HCT116 (cell line): Measurements from ENCODE around the gene KCNK1. TPM values are rescaled to one million over a fixed set of nuclear protein-coding genes. Genes with fewer than 3 reads are reported as not detected.

Experiments used
- ATAC-seq: fragments of 200-7000 bp; cut with Tn5 transposase; 2 replicates; pipeline ENCODE4 v1.9.1; 2020; ENCODE audit warnings: mild to moderate bottlenecking, moderate library complexity
- BruUV-seq: library from RNA; stranded (reverse); fragments of 400-500 nt; replicated peaks from 2 replicates; lab custom pipeline; 2021; lab: Mats Ljungman, UMichigan
- CTCF ChIA-PET: fragments of 300-600 bp; sonication (Branson Sonifier 250); formaldehyde crosslinking; loops from one replicate; lab custom pipeline; 2021; ENCODE audit warnings: antibody characterized with exemption; lab: Charles Lee
- POLR2A ChIA-PET: fragments of 300-600, 350-600 bp; sonication (Branson Sonifier 250); formaldehyde crosslinking; loops from one replicate; lab custom pipeline; 2021; ENCODE audit warnings: antibody characterized with exemption; lab: Charles Lee
- RAD21 ChIA-PET, 2 experiments: fragments of 300-600 bp; sonication (Branson Sonifier 250); formaldehyde crosslinking; loops; one replicate each; lab custom pipeline; 2023; ENCODE audit warnings: low total read pairs in 2 of 2; ENCODE audit not compliant: uncharacterized antibody in 2 of 2, unreplicated experiment in 2 of 2, low non-redundant PET in 1 of 2; lab: Charles Lee
- DNase-seq: peaks from one replicate; pipeline ENCODE4 v3.0.0-alpha.2; 2010; ENCODE audit warnings: low read depth, low spot score
- H2AFZ ChIP-seq: fragments of 200-600 bp; shearing (Covaris generic), sonication (generic); 2 replicates; pipeline ENCODE4 v1.6.1; 2017; ENCODE audit warnings: low read depth, mixed run types, mixed read lengths, antibody characterized with exemption, low read length; ENCODE audit not compliant: poor library complexity, severe bottlenecking
- H3K27ac ChIP-seq: 2 replicates; pipeline ENCODE4 v1.5.1; 2012; ENCODE audit warnings: low read depth, low read length
- H3K27me3 ChIP-seq: fragments of 200-600 bp; sonication (generic); 2 replicates; pipeline ENCODE4 v1.6.1; 2016; ENCODE audit warnings: mixed run types, low read length, mixed read lengths; ENCODE audit not compliant: insufficient read depth
- H3K36me3 ChIP-seq, 2 experiments: fragments of 200-500 bp in 1 of 2; fragments of 200-600 bp in 1 of 2; sonication (Bioruptor generic) in 1 of 2; sonication (generic) in 1 of 2; 2 replicates each; pipeline versions ENCODE4 v1.5.1 to v1.6.1; 2014 to 2016; ENCODE audit warnings: low read length in 2 of 2, inconsistent platforms in 1 of 2, mixed read lengths in 1 of 2, mixed run types in 1 of 2; ENCODE audit not compliant: insufficient read depth in 2 of 2, control insufficient read depth in 1 of 2
- H3K4me1 ChIP-seq, 2 experiments: fragments of 200-600 bp in 1 of 2; sonication (generic) in 1 of 2; 2 replicates each; pipeline versions ENCODE4 v1.5.1 to v1.6.1; 2012 to 2017; ENCODE audit warnings: low read length in 2 of 2, inconsistent platforms in 1 of 2, mild to moderate bottlenecking in 1 of 2, mixed read lengths in 1 of 2, mixed run types in 1 of 2, moderate library complexity in 1 of 2; ENCODE audit not compliant: insufficient read depth in 2 of 2, control insufficient read depth in 1 of 2
- H3K4me2 ChIP-seq: fragments of 200-600 bp; sonication (generic); 2 replicates; pipeline ENCODE4 v1.6.1; 2017; ENCODE audit warnings: mixed run types, low read length, mixed read lengths
- H3K4me3 ChIP-seq, 2 experiments: fragments of 200-600 bp in 1 of 2; sonication (generic) in 1 of 2; replicated peaks in 1 of 2; 2 replicates each; pipeline ENCODE4 v1.5.1; 2011 to 2016; ENCODE audit warnings: low read length in 2 of 2, control low read depth in 1 of 2, low read depth in 1 of 2, mild to moderate bottlenecking in 1 of 2, mixed read lengths in 1 of 2, mixed run types in 1 of 2
- H3K79me2 ChIP-seq: fragments of 200-600 bp; sonication (generic); 2 replicates; pipeline ENCODE4 v1.6.1; 2017; ENCODE audit warnings: mild to moderate bottlenecking, mixed run types, low read length, moderate library complexity, mixed read lengths; ENCODE audit not compliant: insufficient read depth
- H3K9ac ChIP-seq: fragments of 200-600 bp; sonication (generic); 2 replicates; pipeline ENCODE4 v1.6.1; 2016; ENCODE audit warnings: low read length, mixed read lengths
- H3K9me2 ChIP-seq: fragments of 200-600 bp; sonication (generic), shearing (Covaris generic); 2 replicates; pipeline ENCODE4 v1.6.1; 2017; ENCODE audit warnings: mixed run types, mild to moderate bottlenecking, moderate library complexity; ENCODE audit not compliant: insufficient read depth
- H3K9me3 ChIP-seq, 2 experiments: fragments of 200-500 bp in 1 of 2; fragments of 200-600 bp in 1 of 2; sonication (Bioruptor generic) in 1 of 2; sonication (generic) in 1 of 2; 2 replicates each; pipeline ENCODE4 v1.6.1; 2014 to 2017; ENCODE audit warnings: low read length in 2 of 2, mixed read lengths in 2 of 2, inconsistent platforms in 1 of 2, low read depth in 1 of 2, mild to moderate bottlenecking in 1 of 2, mixed run types in 1 of 2, moderate library complexity in 1 of 2; ENCODE audit not compliant: control insufficient read depth in 1 of 2, insufficient read depth in 1 of 2
- H4K20me1 ChIP-seq: fragments of 200-600 bp; sonication (generic), shearing (Covaris generic); 2 replicates; pipeline ENCODE4 v1.6.1; 2017; ENCODE audit warnings: mixed run types, mild to moderate bottlenecking, moderate library complexity; ENCODE audit not compliant: insufficient read depth
- ATF3 ChIP-seq: IDR thresholded peaks from 2 replicates; pipeline ENCODE4 v1.6.1; 2012
- CBX3 ChIP-seq: IDR thresholded peaks from 2 replicates; pipeline ENCODE4 v1.6.1; 2012; ENCODE audit warnings: low read depth
- CEBPB ChIP-seq: IDR thresholded peaks from 2 replicates; pipeline ENCODE4 v1.6.1; 2012; ENCODE audit warnings: low read depth
- CTCF ChIP-seq, 3 experiments: fragments of 200-600 bp in 1 of 3; sonication (generic) in 1 of 3; IDR thresholded peaks in 2 of 3; conservative IDR thresholded peaks in 1 of 3; 2 replicates each; pipeline ENCODE4 v1.5.1; 2012 to 2017; ENCODE audit warnings: low read depth in 2 of 3, low read length in 2 of 3, antibody characterized with exemption in 1 of 3, borderline replicate concordance in 1 of 3, control low read depth in 1 of 3, mild to moderate bottlenecking in 1 of 3, mixed read lengths in 1 of 3, mixed run types in 1 of 3, moderate library complexity in 1 of 3; ENCODE audit not compliant: insufficient read depth in 1 of 3
- EGR1 ChIP-seq: IDR thresholded peaks from 2 replicates; pipeline ENCODE4 v1.6.1; 2012; ENCODE audit warnings: low read depth
- ELF1 ChIP-seq: IDR thresholded peaks from 2 replicates; pipeline ENCODE4 v1.6.1; 2012; ENCODE audit warnings: low read depth, borderline replicate concordance
- EZH2 ChIP-seq: fragments of 200-600 bp; sonication (generic); IDR thresholded peaks from 2 replicates; pipeline ENCODE4 v1.6.1; 2017; ENCODE audit warnings: antibody characterized with exemption, mixed run types
- EZH2phosphoT487 ChIP-seq: fragments of 200-600 bp; IDR thresholded peaks from 2 replicates; pipeline ENCODE4 v1.6.1; 2018; ENCODE audit warnings: antibody characterized with exemption, borderline replicate concordance
- POLR2A ChIP-seq: IDR thresholded peaks from 2 replicates; pipeline ENCODE4 v1.7.0; 2011; ENCODE audit warnings: borderline replicate concordance; ENCODE audit not compliant: insufficient read depth, insufficient read length; ENCODE audit errors: extremely low read depth
- POLR2AphosphoS5 ChIP-seq: IDR thresholded peaks from 2 replicates; pipeline ENCODE4 v1.6.1; 2011; ENCODE audit warnings: mild to moderate bottlenecking, low read depth, low read length, moderate library complexity
- SIN3A ChIP-seq: IDR thresholded peaks from 2 replicates; pipeline ENCODE4 v1.6.1; 2012; ENCODE audit warnings: low read depth
- TCF7L2 ChIP-seq: IDR thresholded peaks from 2 replicates; pipeline ENCODE4 v1.7.0; 2011; ENCODE audit warnings: borderline replicate concordance, inconsistent platforms; ENCODE audit not compliant: insufficient read depth, insufficient read length; ENCODE audit errors: extremely low read depth
- YY1 ChIP-seq: IDR thresholded peaks from 2 replicates; pipeline ENCODE4 v1.6.1; 2011; ENCODE audit warnings: low read length, low read depth, moderate library complexity, mild to moderate bottlenecking; ENCODE audit not compliant: insufficient replicate concordance; ENCODE audit errors: extremely low read depth
- ZBTB33 ChIP-seq: IDR thresholded peaks from 2 replicates; pipeline ENCODE4 v1.6.1; 2011; ENCODE audit warnings: mild to moderate bottlenecking, low read length, moderate library complexity; ENCODE audit not compliant: insufficient replicate concordance; ENCODE audit errors: extremely low read depth
- ZFX ChIP-seq: fragments of 450-650 bp; IDR thresholded peaks from 2 replicates; pipeline ENCODE4 v1.6.1; 2017
- intact Hi-C: fragments of 100-400 bp; cut with micrococcal nuclease; formaldehyde crosslinking; loops from 2 replicates; pipeline ENCODE4 v1.10.0; 2022
- total RNA-seq: library from RNA; stranded (reverse); gene quantifications from one replicate; pipeline ENCODE4 v1.2.1, GENCODE V29; 2021; ENCODE audit not compliant: unreplicated experiment
- TF ChIP-seq, protein P1 (sequence below): IDR thresholded peaks from 2 replicates; pipeline ENCODE4 v1.6.1; 2012

The KCNK1 gene
- total RNA-seq, 1 experiment from 2014 or later, result 28.4 TPM

DNA sequence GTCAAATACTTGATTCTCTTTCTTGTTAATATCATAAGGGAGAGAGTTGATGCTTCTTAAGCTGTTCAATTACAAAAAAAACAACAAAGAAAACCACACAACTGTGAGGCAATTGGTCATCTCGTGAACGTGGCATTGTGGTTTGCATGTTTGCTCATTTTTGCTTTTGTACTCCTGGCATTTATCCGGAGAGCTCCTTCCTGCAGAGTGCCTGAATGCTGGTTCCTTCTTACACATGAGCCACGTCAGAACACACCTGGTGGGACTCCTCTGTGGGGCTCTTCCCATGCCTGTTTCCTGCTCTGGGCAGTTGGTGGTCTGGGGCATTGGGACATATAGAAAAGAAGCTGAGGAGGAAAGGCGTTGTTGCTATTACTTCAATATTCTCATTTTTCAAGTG lies 25.7 kb downstream of the KCNK1 start:
- H2AFZ ChIP-seq, result no peak overlapping the region
- H3K9me2 ChIP-seq, result no peaks in the 10 kb centered on the region
- H3K4me2 ChIP-seq, result no peak overlapping the region
- H3K4me1 ChIP-seq, result peaks cover 14 to 18% of the 10 kb centered on the region in 2 experiments
- no peak overlapping the region for H3K9ac ChIP-seq
- H3K27ac ChIP-seq, result no peak overlapping the region
- CTCF ChIA-PET, result no interaction called here
- no peaks in the 10 kb centered on the region for H3K9me3 ChIP-seq
- no TSS peak for BruUV-seq
- no peak overlapping the region for H3K4me3 ChIP-seq
- RAD21 ChIA-PET, result no interaction called here
- TF ChIP-seq TCF7L2 (no peak), ELF1 (no peak), EZH2phosphoT487 (no peak)
- TF ChIP-seq, all 23 proteins: peak for 0
- Histone ChIP-seq H3K27me3 (no peaks in the 10 kb centered on the region), H3K79me2 (peaks cover 30% of the 10 kb centered on the region; the same call in 1 of the 2 replicates), H3K36me3 (no peaks in the 10 kb centered on the region), H4K20me1 (no peaks in the 10 kb centered on the region)
- POLR2A ChIA-PET, result no interaction called here
- no peak for DNase-seq
- intact Hi-C loops, result no loop called here
- no peak for ATAC-seq

DNA sequence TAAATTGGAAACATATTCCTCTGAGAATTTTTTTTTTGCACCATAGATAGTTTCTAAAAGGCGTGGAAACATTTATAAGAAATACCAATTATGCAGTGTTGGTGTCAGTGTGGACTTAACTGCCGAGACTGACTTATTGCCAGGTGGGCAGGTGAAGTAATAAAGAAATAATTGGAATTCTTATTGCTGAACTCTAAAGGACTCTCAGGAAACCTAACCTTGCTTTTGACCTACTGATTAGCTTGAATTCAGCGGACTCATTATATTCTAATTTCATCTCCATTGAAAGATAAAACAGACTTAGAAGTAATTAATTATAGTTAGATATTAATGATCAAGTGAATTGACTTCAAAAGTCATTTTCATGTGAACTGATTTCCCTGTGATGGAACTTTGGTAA lies 26.3 kb downstream of the KCNK1 start:
- no TSS peak for BruUV-seq
- Histone ChIP-seq H3K4me3 (no peak overlapping the region), H4K20me1 (no peaks in the 10 kb centered on the region), H3K9me2 (no peaks in the 10 kb centered on the region), H3K27me3 (no peaks in the 10 kb centered on the region), H3K27ac (no peak overlapping the region), H3K36me3 (no peaks in the 10 kb centered on the region), H2AFZ (no peak overlapping the region), H3K4me1 (peaks cover 13 to 14% of the 10 kb centered on the region in 2 experiments), H3K9ac (no peak overlapping the region), H3K9me3 (no peaks in the 10 kb centered on the region), H3K4me2 (no peak overlapping the region), H3K79me2 (peaks cover 30% of the 10 kb centered on the region; the same call in 1 of the 2 replicates)
- RAD21 ChIA-PET, result no interaction called here
- DNase-seq (no peak), ATAC-seq (no peak)
- intact Hi-C loops, result no loop called here
- CTCF ChIA-PET, result no interaction called here
- POLR2A ChIA-PET, result no interaction called here
- no peak for TF ChIP-seq YY1
- TF ChIP-seq ZFX, result no peak
- TF ChIP-seq, protein P1, sequence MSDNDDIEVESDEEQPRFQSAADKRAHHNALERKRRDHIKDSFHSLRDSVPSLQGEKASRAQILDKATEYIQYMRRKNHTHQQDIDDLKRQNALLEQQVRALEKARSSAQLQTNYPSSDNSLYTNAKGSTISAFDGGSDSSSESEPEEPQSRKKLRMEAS, result no peak
- TF ChIP-seq POLR2A, result no peak
- TF ChIP-seq EGR1, result no peak
- TF ChIP-seq EZH2phosphoT487, result no peak
- TF ChIP-seq SIN3A, result no peak
- no peak for TF ChIP-seq ATF3
- TF ChIP-seq CBX3, result no peak
- no peak for TF ChIP-seq TCF7L2
- TF ChIP-seq ZBTB33, result no peak
- TF ChIP-seq POLR2AphosphoS5, result no peak
- TF ChIP-seq EZH2, result no peak
- no peak for TF ChIP-seq CTCF (IDR thresholded peaks at IDR 0.05 in 2 of 3, conservative IDR thresholded peaks at IDR 0.05 in 1 of 3; ENCODE audit: borderline replicate concordance in 1 of 3, insufficient read depth in 1 of 3, low read depth in 2 of 3, low read length in 2 of 3)
- no peak for TF ChIP-seq CEBPB
- TF ChIP-seq ELF1, result no peak
